SK-N-SH (cell line): ENCODE data around the gene MYLK2. TPM values are rescaled to one million over a fixed set of nuclear protein-coding genes. Genes with fewer than 3 reads are reported as not detected.

Experiments
- CTCF ChIA-PET: fragments of 300-600, 350-600 bp; formaldehyde crosslinking; extraction: SDS; loops from one replicate; lab custom pipeline; 2021; lab: Yijun Ruan, JAX
- POLR2A ChIA-PET: fragments of 350-600 bp; sonication (Branson Sonifier 250); formaldehyde crosslinking; extraction: SDS; loops from one replicate; lab custom pipeline; 2020; ENCODE audit warnings: antibody characterized with exemption, inconsistent platforms; lab: Yijun Ruan, JAX
- DNase-seq: peaks from one replicate; pipeline ENCODE4 v3.0.0; 2012
- H2AFZ ChIP-seq: fragments of 200-600 bp; sonication (generic); 2 replicates; pipeline ENCODE4 v1.8.1; 2016; ENCODE audit warnings: antibody characterized with exemption, mild to moderate bottlenecking, low read depth
- H3F3A ChIP-seq: fragments of 200-600 bp; sonication (generic); replicated peaks from 2 replicates; pipeline ENCODE3; 2016; ENCODE audit warnings: antibody characterized with exemption, mild to moderate bottlenecking; ENCODE audit not compliant: insufficient read depth
- H3K27ac ChIP-seq, 2 experiments: fragments of 200-500 bp in 1 of 2; fragments of 200-600 bp in 1 of 2; sonication (Bioruptor generic) in 1 of 2; sonication (generic), shearing (Covaris generic) in 1 of 2; 2 replicates each; pipeline versions ENCODE4 v1.5.1 to v1.6.1; 2014 to 2016; ENCODE audit warnings: low read depth in 2 of 2, inconsistent platforms in 1 of 2, low read length in 1 of 2, mild to moderate bottlenecking in 1 of 2, mixed read lengths in 1 of 2
- H3K27me3 ChIP-seq: fragments of 200-600 bp; sonication (generic), shearing (Covaris generic); 2 replicates; pipeline ENCODE4 v1.6.1; 2016; ENCODE audit warnings: mixed run types; ENCODE audit not compliant: insufficient read depth
- H3K36me3 ChIP-seq, 2 experiments: fragments of 200-500 bp in 1 of 2; fragments of 200-600 bp in 1 of 2; sonication (Bioruptor generic) in 1 of 2; sonication (generic) in 1 of 2; replicated peaks in 1 of 2; 2 replicates each; pipeline versions ENCODE3 to v1.5.1; 2014 to 2016; ENCODE audit warnings: low read length in 1 of 2, mild to moderate bottlenecking in 1 of 2; ENCODE audit not compliant: insufficient read depth in 2 of 2, control insufficient read depth in 1 of 2
- H3K4me1 ChIP-seq, 2 experiments: fragments of 200-500 bp in 1 of 2; fragments of 200-600 bp in 1 of 2; sonication (Bioruptor generic) in 1 of 2; sonication (generic), shearing (Covaris generic) in 1 of 2; 2 replicates each; pipeline versions ENCODE4 v1.5.1 to v1.6.1; 2014 to 2016; ENCODE audit warnings: low read depth in 1 of 2, low read length in 1 of 2, mixed run types in 1 of 2; ENCODE audit not compliant: insufficient read depth in 2 of 2, control insufficient read depth in 1 of 2
- H3K4me2 ChIP-seq: fragments of 200-600 bp; sonication (generic), shearing (Covaris generic); 2 replicates; pipeline ENCODE4 v1.6.1; 2017; ENCODE audit warnings: mixed run types
- H3K4me3 ChIP-seq, 2 experiments: fragments of 200-500 bp in 1 of 2; fragments of 200-600 bp in 1 of 2; sonication (Bioruptor generic) in 1 of 2; sonication (generic), shearing (Covaris generic) in 1 of 2; 2 replicates each; pipeline versions ENCODE4 v1.5.1 to v1.8.1; 2014 to 2016; ENCODE audit warnings: low read depth in 2 of 2, inconsistent platforms in 1 of 2, low read length in 1 of 2, mild to moderate bottlenecking in 1 of 2, mixed read lengths in 1 of 2, moderate library complexity in 1 of 2
- H3K79me2 ChIP-seq: fragments of 200-600 bp; sonication (generic); 2 replicates; pipeline ENCODE4 v1.8.1; 2017; ENCODE audit warnings: mild to moderate bottlenecking; ENCODE audit not compliant: insufficient read depth
- H3K9ac ChIP-seq: fragments of 200-600 bp; sonication (generic); 2 replicates; pipeline ENCODE4 v1.6.1; 2017; ENCODE audit warnings: mixed run types
- H3K9me2 ChIP-seq: fragments of 200-600 bp; sonication (generic); 2 replicates; pipeline ENCODE4 v1.6.1; 2017; ENCODE audit warnings: mixed run types
- H3K9me3 ChIP-seq: fragments of 200-600 bp; sonication (generic); 2 replicates; pipeline ENCODE4 v1.6.1; 2017; ENCODE audit warnings: mixed run types, mild to moderate bottlenecking, moderate library complexity
- H4K20me1 ChIP-seq: fragments of 200-600 bp; sonication (generic); 2 replicates; pipeline ENCODE4 v1.6.1; 2017; ENCODE audit warnings: mild to moderate bottlenecking, mixed run types; ENCODE audit not compliant: insufficient read depth
- CHD2 ChIP-seq: fragments of 150-350 bp; IDR thresholded peaks from 2 replicates; pipeline ENCODE4 v1.6.1; 2018; ENCODE audit warnings: low read length; ENCODE audit not compliant: partially characterized antibody
- ELF1 ChIP-seq: IDR thresholded peaks from 2 replicates; pipeline ENCODE4 v1.4.0; 2012
- EZH2phosphoT487 ChIP-seq: fragments of 200-600 bp; sonication (generic); IDR thresholded peaks from 2 replicates; pipeline ENCODE4 v1.6.1; 2017; ENCODE audit warnings: low read depth, mixed run types, mild to moderate bottlenecking, antibody characterized with exemption, moderate library complexity, borderline replicate concordance
- FOSL2 ChIP-seq: IDR thresholded peaks from 2 replicates; pipeline ENCODE4 v1.4.0; 2012; ENCODE audit warnings: low read depth, mild to moderate bottlenecking, moderate library complexity, borderline replicate concordance
- FOXJ3 ChIP-seq: sonication (generic); formaldehyde crosslinking; IDR thresholded peaks from 2 replicates; pipeline ENCODE4 v1.5.1; 2020; ENCODE audit warnings: mild to moderate bottlenecking, missing genetic modification reagents
- GABPA ChIP-seq: IDR thresholded peaks from 2 replicates; pipeline ENCODE4 v1.4.0; 2012; ENCODE audit warnings: low read depth, mild to moderate bottlenecking
- GATA2 ChIP-seq: sonication (generic); formaldehyde crosslinking; IDR thresholded peaks from 2 replicates; pipeline ENCODE4 v1.5.0; 2020; ENCODE audit warnings: mild to moderate bottlenecking, missing genetic modification reagents
- RCOR1 ChIP-seq: fragments of 150-350 bp; IDR thresholded peaks from 2 replicates; pipeline ENCODE4 v1.6.1; 2017; ENCODE audit warnings: antibody characterized with exemption, low read length
- SIN3A ChIP-seq: IDR thresholded peaks from 2 replicates; pipeline ENCODE4 v1.6.1; 2012; ENCODE audit warnings: low read depth, mild to moderate bottlenecking, low read length, moderate library complexity, borderline replicate concordance
- TAF1 ChIP-seq: IDR thresholded peaks from 2 replicates; pipeline ENCODE4 v1.6.1; 2012; ENCODE audit warnings: low read depth, mild to moderate bottlenecking, low read length, moderate library complexity, borderline replicate concordance
- TEAD4 ChIP-seq: IDR thresholded peaks from 2 replicates; pipeline ENCODE4 v1.4.0; 2012; ENCODE audit warnings: mild to moderate bottlenecking, borderline replicate concordance; ENCODE audit not compliant: insufficient read depth
- WGBS: methylation state at CpG from one replicate; pipeline ENCODE4 v1.1.6; 2017; ENCODE audit warnings: low lambda C conversion rate; 5-methylcytosine and 5-hydroxymethylcytosine counted together
- polyA plus RNA-seq, 3 experiments: library from polyadenylated mRNA; depleted of rRNA; stranded (reverse); fragments of >200 nt; gene quantifications; 2 replicates each; pipeline ENCODE4 v1.2.3, GENCODE V29; 2012
- TF ChIP-seq, protein P1 (sequence below): IDR thresholded peaks from 2 replicates; pipeline ENCODE4 v1.6.1; 2012; ENCODE audit warnings: mild to moderate bottlenecking, low read depth, low read length, moderate library complexity
- TF ChIP-seq, protein P2 (sequence below): IDR thresholded peaks from 2 replicates; pipeline ENCODE4; 2012
- TF ChIP-seq, protein P3 (sequence below): fragments of 200-600 bp; sonication (generic); IDR thresholded peaks from 2 replicates; pipeline ENCODE4 v1.6.1; 2017; ENCODE audit warnings: antibody characterized with exemption, mild to moderate bottlenecking, moderate library complexity
- TF ChIP-seq, protein P4 (sequence below): IDR thresholded peaks from 2 replicates; pipeline ENCODE4 v1.4.0; 2012; ENCODE audit warnings: low read depth, borderline replicate concordance
- TF ChIP-seq, protein P5 (sequence below): IDR thresholded peaks from 2 replicates; pipeline ENCODE4 v1.4.0; 2012; ENCODE audit warnings: low read depth, borderline replicate concordance
- TF ChIP-seq, protein P6 (sequence below): fragments of 150-350 bp; IDR thresholded peaks from 2 replicates; pipeline ENCODE4 v1.6.1; 2016; ENCODE audit warnings: mild to moderate bottlenecking, low read depth, low read length

MYLK2 gene
- polyA plus RNA-seq, 1 of the 3 experiments (the other 2 are of a cell fraction): 0.21 TPM

DNA sequence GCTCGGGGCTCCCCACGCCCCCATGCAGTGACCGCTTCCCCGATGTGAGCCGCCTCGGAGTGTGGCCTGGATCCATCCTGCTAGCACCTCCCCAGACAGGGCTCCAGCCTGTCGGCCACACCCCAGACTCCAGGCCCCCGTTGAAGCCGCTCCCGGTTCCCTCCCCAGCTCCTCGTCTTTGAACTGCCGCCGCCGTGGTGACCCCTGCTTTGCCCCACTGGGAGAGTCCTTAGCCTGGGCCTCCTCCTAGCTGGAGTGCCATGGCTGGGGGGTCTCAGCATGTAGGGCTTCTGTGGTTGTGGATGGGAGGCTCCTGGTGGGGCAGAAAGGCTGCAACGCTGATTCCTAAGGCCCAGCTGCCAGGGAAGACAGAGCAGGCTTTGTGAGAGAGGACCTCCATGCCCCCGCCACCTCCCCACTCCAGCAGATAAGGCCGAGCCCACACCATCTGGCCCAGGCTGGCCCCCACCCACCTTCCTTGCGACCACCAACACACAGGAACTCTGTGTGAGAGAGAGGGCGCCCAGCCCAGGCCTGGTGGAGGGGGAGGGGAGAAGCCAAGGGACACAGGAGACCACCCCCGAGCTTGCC, 14.9 kb downstream of the MYLK2 start (continued):
- TF ChIP-seq, protein P1, sequence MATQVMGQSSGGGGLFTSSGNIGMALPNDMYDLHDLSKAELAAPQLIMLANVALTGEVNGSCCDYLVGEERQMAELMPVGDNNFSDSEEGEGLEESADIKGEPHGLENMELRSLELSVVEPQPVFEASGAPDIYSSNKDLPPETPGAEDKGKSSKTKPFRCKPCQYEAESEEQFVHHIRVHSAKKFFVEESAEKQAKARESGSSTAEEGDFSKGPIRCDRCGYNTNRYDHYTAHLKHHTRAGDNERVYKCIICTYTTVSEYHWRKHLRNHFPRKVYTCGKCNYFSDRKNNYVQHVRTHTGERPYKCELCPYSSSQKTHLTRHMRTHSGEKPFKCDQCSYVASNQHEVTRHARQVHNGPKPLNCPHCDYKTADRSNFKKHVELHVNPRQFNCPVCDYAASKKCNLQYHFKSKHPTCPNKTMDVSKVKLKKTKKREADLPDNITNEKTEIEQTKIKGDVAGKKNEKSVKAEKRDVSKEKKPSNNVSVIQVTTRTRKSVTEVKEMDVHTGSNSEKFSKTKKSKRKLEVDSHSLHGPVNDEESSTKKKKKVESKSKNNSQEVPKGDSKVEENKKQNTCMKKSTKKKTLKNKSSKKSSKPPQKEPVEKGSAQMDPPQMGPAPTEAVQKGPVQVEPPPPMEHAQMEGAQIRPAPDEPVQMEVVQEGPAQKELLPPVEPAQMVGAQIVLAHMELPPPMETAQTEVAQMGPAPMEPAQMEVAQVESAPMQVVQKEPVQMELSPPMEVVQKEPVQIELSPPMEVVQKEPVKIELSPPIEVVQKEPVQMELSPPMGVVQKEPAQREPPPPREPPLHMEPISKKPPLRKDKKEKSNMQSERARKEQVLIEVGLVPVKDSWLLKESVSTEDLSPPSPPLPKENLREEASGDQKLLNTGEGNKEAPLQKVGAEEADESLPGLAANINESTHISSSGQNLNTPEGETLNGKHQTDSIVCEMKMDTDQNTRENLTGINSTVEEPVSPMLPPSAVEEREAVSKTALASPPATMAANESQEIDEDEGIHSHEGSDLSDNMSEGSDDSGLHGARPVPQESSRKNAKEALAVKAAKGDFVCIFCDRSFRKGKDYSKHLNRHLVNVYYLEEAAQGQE: no peak
- TF ChIP-seq EZH2phosphoT487 (no peak), FOSL2 (no peak), SIN3A (no peak), CHD2 (no peak), TAF1 (no peak)
- TF ChIP-seq, protein P2, sequence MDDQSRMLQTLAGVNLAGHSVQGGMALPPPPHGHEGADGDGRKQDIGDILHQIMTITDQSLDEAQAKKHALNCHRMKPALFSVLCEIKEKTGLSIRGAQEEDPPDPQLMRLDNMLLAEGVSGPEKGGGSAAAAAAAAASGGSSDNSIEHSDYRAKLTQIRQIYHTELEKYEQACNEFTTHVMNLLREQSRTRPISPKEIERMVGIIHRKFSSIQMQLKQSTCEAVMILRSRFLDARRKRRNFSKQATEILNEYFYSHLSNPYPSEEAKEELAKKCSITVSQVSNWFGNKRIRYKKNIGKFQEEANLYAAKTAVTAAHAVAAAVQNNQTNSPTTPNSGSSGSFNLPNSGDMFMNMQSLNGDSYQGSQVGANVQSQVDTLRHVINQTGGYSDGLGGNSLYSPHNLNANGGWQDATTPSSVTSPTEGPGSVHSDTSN: no peak

DNA sequence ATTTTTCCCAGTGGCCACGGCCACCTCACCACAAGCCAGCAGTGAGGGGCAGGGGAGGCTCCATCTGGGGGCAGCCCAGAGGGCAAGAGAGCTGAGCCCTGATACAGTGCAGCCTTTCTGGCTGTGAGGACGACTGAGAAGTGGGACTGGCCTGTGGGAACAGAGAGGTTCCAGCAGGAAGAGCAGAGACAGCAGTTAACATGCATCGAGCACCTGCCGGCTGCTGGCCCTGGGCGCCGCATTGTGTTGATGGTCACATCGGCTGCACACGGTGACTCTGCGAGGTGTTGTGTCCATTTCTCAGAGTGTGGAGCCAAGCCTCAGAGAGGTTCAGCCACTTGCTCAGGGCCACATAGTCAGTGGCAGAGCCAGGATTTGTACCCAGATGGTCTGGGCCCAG, 16.4 kb downstream of the MYLK2 start:
- POLR2A ChIA-PET: no interaction called here
- H3K4me2 ChIP-seq: peak overlapping the region; percentile 30
- H3K9me3 ChIP-seq: no peaks in the 10 kb centered on the region
- CTCF ChIA-PET: interaction anchor here (2.2 to 15.5 kb wide), 6 partner anchors 11 to 197 kb away, joined by 7 to 174 read pairs (median 48); partner anchors contain the start of gene FOXS1
- no peaks in the 10 kb centered on the region for H3K27me3 ChIP-seq
- no peaks in the 10 kb centered on the region for H3K79me2 ChIP-seq
- peak overlapping the region; percentile 62 to 88; a peak in 3 of 4 replicates for H3K27ac ChIP-seq
- DNase-seq: no peak
- H2AFZ ChIP-seq: no peak overlapping the region
- H3K9me2 ChIP-seq: no peaks in the 10 kb centered on the region
- H3K4me3 ChIP-seq: no peak overlapping the region
- peak overlapping the region; percentile 18; the same call in 1 of the 2 replicates for H3K9ac ChIP-seq
- no peaks in the 10 kb centered on the region for H3K36me3 ChIP-seq
- H4K20me1 ChIP-seq: no peaks in the 10 kb centered on the region
- peaks cover 33% of the 10 kb centered on the region for H3F3A ChIP-seq
- 84% methylated on average over 5 of the region's 9 CpGs for WGBS
- peaks cover 34 to 47% of the 10 kb centered on the region in 2 experiments for H3K4me1 ChIP-seq
- TF ChIP-seq FOXJ3 (CRISPR knock-in tag) (no peak), TEAD4 (no peak), GABPA (no peak), ELF1 (no peak), CHD2 (no peak), RCOR1 (no peak), GATA2 (no peak), EZH2phosphoT487 (no peak)
- TF ChIP-seq, protein P3, sequence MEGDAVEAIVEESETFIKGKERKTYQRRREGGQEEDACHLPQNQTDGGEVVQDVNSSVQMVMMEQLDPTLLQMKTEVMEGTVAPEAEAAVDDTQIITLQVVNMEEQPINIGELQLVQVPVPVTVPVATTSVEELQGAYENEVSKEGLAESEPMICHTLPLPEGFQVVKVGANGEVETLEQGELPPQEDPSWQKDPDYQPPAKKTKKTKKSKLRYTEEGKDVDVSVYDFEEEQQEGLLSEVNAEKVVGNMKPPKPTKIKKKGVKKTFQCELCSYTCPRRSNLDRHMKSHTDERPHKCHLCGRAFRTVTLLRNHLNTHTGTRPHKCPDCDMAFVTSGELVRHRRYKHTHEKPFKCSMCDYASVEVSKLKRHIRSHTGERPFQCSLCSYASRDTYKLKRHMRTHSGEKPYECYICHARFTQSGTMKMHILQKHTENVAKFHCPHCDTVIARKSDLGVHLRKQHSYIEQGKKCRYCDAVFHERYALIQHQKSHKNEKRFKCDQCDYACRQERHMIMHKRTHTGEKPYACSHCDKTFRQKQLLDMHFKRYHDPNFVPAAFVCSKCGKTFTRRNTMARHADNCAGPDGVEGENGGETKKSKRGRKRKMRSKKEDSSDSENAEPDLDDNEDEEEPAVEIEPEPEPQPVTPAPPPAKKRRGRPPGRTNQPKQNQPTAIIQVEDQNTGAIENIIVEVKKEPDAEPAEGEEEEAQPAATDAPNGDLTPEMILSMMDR: no peak
- TF ChIP-seq, protein P4, sequence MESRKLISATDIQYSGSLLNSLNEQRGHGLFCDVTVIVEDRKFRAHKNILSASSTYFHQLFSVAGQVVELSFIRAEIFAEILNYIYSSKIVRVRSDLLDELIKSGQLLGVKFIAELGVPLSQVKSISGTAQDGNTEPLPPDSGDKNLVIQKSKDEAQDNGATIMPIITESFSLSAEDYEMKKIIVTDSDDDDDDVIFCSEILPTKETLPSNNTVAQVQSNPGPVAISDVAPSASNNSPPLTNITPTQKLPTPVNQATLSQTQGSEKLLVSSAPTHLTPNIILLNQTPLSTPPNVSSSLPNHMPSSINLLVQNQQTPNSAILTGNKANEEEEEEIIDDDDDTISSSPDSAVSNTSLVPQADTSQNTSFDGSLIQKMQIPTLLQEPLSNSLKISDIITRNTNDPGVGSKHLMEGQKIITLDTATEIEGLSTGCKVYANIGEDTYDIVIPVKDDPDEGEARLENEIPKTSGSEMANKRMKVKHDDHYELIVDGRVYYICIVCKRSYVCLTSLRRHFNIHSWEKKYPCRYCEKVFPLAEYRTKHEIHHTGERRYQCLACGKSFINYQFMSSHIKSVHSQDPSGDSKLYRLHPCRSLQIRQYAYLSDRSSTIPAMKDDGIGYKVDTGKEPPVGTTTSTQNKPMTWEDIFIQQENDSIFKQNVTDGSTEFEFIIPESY: no peak
- TF ChIP-seq, protein P5, sequence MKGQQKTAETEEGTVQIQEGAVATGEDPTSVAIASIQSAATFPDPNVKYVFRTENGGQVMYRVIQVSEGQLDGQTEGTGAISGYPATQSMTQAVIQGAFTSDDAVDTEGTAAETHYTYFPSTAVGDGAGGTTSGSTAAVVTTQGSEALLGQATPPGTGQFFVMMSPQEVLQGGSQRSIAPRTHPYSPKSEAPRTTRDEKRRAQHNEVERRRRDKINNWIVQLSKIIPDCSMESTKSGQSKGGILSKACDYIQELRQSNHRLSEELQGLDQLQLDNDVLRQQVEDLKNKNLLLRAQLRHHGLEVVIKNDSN: no peak
- TF ChIP-seq, protein P6, sequence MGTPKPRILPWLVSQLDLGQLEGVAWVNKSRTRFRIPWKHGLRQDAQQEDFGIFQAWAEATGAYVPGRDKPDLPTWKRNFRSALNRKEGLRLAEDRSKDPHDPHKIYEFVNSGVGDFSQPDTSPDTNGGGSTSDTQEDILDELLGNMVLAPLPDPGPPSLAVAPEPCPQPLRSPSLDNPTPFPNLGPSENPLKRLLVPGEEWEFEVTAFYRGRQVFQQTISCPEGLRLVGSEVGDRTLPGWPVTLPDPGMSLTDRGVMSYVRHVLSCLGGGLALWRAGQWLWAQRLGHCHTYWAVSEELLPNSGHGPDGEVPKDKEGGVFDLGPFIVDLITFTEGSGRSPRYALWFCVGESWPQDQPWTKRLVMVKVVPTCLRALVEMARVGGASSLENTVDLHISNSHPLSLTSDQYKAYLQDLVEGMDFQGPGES: no peak
